Measurements from ENCODE around the gene KCNG1.

KCNG1 gene

GRCh38 chr20:51036226-51036625 is 13.3 kb upstream of the KCNG1 start:
- no peak for FAIRE-seq

DNA sequence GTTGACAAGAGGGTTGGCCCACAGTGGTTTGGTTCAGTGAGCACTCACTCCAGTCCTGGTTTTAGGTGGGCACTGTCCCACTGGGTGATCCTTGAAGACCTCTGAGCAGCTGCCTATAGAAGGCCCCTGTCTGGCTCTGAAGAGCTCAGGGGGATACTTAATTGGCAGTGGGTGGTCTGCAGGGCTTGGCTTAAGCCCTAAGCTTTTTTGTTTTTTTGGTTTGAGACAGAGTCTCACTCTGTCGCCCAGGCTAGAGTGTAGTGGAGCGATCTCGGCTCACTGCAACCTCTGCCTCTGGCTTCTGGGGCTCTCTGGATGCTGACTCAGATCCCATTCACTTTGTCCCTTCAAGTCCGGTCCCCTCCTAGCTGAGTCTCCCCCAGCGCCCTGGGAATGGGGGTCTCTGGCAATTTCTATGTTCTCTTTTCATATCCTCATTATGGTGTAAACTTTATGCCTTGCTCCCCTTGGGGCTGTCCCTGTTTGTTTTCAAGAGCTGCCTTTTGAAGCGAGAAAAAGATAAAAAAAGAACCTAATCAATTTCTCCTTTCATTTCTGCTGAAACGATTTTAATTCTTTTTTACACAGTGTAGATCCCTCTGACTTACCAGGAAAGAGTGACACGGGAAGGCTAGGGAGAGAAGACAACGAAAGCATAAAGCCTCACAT is 12.2 kb upstream of the KCNG1 start:
- no peak for FAIRE-seq

GRCh38 chr20:51034476-51034875 is 11.6 kb upstream of the KCNG1 start:
- no peak for FAIRE-seq

DNA sequence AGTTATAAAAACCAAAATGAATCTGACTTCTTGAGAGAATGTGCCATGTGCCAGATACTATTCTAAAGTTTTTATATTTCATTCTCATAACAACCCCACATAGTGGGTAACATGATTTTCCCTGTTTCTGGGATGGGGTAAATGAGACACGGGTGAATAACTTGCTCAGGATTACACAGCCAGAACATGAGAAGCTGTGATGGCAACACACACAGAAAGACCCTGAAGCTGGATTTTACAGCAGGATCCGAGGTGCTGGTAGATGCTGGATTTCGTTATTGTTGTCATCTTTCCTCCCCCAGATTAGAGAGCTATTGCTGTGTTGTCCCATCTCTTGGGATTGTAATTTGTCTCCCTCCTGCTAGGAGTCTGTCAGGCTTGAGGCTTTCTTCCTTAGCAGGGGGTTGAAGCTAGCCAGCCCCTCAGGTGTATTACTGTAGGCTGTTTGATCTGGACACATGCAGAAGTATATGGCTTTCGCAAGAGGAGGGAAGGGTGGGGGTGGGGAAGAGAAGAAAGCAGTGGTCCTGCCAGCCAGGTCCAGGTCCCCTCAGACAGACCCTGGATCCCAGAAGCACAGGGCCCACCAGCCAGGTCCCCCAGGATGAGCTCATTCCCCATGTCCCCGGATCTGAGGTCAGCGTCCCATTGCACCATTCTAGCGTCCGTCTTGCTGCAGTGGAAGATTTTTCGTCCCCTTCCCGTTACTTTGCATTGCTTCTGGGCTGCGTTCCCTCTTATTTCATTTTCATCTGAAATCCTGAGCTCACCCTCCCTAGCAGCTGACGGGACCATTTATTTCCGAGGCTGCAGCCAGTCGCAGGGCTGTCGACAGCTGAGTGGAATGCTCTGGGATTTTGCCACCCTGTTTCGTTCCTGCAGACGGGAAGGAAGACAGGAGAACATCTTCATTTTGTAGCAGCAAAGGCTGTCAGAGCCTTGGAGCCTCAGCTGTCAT is 7.3 kb upstream of the KCNG1 start:
- no peak for FAIRE-seq

- FAIRE-seq, result no peak
These were observed 6.6 kb upstream of the KCNG1 start for GRCh38 chr20:51029556-51029955.

DNA sequence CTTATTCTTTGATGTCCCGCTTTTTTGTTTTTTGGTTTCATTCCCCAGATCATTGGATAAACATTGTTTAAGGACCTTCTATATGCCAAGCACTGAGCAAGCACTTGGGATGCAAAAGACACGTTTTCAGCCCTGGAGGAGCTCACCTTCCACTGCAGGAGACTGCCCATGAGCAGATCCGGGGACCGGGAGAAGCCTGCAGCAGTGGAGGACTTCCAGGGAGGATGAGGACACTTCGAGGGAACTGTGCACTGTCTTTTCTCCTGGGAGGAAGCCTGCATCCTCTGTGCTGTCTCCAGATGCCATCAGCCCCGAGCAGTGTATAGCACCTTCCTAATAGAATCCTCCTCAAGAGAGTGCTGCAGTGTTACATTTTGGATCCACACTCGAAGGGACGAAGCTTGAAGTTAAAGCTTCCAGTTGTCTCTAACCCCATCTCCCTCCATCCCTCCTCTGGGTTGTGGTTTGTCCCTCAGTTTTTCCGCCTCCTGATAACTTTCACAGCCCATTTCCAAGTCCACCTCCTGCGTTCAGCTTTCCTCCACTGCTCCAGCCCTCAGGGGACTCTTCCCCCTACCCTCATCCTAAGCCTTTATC is 5.8 kb upstream of the KCNG1 start:
- no peak for FAIRE-seq

DNA sequence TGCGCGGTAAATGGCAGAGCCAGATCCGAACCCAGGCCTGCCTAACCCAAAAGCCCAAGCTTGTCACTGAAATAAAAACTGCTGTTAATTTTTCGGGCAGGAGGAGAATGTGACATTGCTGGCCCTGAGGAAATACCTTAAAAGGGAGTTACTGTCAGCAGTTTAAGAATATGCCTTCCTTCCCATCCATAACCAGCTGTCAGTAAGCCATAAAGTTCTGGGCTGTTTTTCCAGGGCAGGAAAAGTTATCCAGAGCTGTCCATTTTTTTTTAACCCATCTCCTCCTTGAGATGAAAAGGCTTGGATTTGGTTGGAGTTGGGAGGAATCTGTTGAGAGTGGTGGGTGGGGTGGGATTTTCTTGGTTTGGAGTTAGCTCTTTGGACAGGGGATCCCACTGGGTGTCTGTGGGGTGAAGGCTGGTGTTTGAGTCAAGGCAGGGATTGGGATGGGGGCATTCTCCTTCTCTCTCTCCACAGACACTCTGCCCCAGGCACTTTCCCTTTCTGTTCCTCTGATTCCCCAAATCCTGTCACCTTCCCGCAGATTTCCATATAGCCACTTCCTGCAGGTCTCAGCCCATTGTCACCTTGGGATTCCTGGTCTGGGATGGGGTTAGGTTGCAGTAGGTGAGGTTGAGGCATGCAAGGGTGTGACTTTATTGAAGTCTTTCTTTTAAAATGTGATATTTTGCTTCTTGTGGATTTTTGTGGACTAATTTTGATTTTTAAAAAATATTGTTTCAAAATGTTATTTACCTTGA is 4.3 kb upstream of the KCNG1 start:
- FAIRE-seq, result no peak

DNA sequence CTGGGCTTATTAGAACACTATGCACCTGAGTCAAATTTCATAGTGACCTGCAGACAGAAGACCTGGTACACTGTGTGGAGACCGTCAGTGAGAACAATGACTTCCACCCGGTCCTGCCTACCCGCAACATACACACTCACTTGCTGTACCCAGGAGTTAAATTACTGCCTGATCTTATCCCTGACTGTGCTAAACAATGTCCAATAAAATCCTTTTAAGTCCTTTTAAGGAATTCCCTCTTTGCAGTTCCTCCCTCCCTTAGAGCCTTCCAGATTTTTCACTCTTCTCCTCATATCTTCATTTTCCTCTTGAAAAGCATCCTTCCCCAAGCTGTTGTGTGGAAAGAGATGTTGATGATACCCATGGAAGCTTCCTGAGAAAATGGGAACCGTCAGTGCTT is 3.4 kb upstream of the KCNG1 start:
- FAIRE-seq, result no peak

GRCh38 chr20:51024761-51025160 is 1.9 kb upstream of the KCNG1 start:
- no peak for FAIRE-seq

DNA sequence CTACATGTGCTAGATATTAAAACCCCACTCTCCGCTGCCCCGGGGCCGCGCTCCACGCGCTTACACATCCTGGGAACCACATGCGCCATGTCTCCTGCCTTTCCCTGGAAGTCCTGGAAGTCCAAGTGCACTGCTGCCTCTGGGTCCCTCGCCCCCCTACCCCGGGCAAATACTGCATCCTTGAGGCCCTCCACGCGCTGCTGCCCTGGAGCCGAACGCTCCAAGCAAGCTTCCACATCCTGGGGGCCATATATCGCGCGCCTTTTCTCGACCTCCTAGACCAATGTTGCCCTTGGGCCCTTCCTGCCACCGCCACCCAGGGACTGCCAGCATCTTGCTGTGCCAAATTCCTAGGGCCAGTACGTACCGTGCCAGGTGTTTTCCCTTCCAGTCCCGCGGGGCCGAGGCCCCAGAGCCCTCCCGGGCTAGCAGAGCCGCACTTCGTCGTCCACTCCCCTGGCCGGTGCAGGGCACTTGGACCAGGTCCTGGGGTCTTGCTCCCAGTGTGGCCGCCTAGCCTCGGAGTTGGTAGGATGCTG is 779 bp upstream of the KCNG1 start:
- no peak for FAIRE-seq

DNA sequence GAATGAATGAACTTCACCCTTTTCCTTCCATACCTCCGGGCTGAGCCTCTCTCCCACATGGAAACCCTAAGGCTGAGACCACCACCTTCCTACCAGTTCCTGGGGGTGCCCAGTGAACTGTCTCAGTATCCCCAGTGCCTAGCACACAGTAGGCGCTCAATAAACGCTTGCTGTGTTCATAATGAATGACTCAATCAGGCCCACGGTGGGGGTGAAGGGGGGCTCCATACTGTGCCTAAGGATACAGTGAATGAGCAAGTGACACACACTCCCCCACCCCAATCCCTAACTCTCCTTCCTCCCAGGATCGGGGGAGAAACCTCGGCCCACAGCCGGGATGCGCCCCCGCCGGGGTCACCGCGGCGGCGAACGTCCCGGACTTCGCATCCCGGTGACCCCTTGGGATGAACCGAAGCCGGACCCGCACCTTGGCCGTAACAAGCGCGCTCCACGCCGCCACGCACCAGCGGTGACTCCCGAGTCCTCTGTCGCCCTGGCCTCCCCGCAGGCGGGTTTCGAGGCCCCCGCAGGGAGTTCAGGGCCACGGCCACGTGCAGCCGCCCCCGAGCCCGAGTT is 592 bp downstream of the KCNG1 start:
- no peak for FAIRE-seq

DNA sequence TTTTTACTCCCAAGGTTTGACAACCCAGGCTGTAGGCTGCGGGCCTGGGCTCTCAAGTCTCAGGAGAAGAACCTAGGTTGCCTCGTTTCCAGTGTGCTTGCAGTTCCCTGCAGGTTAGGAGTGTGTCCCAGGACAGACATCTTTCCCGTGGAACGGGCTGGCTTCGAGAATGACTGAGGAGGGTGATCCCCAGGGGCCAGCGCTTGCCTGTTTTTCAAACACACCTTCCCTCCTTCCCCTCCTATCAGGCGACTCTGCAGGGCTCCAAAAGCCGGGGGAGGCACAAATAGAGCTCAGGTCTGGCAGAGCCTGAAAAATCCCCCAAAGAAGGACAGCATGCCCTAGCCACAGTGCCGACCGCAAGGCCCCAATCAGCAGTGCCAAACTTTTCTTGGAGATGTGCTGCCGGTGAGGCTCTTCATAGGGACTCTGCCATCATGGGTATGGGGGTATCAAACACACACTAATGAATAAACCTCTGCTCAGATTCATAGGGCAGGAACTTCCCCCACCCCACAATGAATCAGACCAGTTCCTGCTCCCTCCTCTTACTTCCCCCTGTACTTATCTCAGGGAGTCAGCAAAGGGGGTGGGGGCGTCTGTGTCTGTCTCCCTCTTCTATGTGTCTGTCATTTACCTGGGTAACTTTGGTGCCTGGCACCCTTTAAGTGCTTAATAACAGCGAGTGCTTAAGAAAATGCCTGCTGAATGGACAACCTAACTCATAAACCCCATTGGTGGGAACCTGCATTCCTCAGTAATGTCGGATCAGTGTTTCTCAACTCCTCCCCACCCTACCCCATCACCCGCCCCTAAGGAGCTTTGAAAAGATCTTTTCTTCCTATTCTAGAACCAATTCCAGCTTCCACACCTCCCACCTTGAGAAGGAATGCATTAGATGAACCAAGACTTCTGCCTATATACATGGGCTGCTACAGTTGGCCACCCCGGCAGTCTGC is 1.6 kb downstream of the KCNG1 start:
- no peak for FAIRE-seq

GRCh38 chr20:51020657-51021056 is 2.2 kb downstream of the KCNG1 start:
- FAIRE-seq, result no peak

DNA sequence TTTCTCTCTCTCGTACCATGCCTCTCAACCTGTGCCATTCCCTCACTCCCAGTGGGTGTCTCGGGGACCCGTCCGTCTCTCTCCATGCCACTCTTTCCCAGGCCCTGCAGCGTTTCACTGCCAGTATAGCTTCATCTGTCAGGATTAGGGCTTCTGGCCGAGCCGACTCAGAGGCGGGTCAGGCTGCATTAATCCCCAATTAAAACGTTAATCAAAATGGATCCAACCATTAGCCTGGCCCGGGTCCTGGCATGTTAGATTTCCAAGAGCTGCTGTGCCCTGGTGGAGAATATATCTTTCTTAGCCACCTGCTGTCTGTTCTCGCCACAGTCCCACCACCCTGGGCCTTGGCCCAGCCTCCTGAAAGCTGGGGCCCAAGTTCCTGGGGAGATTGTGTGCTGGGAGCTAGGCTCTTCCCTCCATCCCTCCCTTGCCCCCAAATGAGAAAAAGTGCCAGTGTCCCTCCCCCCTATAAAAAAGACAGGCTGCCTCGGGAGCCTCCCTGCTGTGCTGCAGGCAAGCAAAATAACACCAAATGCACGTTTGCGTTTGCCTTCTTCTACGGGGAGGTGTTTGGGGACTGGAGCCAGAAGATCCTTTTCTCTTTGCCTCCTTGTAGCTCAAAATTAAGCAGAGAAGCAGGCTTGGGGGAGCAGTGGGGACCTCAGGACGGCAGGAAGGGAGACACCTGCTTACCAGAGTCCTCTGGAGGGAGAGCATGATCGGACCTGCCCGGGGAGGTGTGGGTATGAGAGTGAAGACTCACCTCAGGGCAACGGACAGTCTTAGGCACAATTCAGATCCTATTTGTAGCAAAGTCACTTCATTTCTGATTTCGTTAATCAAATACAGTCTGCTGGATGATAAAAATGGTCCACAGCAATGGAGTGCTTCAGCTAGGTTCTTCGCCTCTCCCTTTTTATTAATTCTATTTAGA is 3.0 kb downstream of the KCNG1 start:
- FAIRE-seq, result no peak

GRCh38 chr20:51017251-51017650 is 5.7 kb downstream of the KCNG1 start:
- no peak for FAIRE-seq

DNA sequence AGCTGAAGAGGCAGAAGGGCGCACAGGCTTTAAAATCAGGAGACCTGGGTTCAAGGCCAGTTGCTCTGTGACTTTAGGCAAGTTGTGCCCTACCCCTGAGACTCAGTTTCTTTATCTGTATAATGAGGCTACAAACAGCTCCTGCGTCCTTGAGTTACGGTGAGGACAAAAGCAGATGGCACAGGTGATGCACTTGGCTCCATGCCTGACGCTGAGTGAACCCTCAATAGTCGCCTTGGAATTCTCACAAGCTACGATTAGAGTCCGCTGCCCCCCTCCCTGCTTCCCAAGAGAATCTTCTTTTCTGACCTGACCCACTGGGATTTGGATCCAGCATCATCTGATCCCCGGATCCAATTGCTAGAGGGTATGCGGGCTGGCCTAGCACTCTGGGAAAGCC is 6.4 kb downstream of the KCNG1 start:
- no peak for FAIRE-seq

- no peak for FAIRE-seq
These were observed 7.8 kb downstream of the KCNG1 start for GRCh38 chr20:51014797-51015722.

DNA sequence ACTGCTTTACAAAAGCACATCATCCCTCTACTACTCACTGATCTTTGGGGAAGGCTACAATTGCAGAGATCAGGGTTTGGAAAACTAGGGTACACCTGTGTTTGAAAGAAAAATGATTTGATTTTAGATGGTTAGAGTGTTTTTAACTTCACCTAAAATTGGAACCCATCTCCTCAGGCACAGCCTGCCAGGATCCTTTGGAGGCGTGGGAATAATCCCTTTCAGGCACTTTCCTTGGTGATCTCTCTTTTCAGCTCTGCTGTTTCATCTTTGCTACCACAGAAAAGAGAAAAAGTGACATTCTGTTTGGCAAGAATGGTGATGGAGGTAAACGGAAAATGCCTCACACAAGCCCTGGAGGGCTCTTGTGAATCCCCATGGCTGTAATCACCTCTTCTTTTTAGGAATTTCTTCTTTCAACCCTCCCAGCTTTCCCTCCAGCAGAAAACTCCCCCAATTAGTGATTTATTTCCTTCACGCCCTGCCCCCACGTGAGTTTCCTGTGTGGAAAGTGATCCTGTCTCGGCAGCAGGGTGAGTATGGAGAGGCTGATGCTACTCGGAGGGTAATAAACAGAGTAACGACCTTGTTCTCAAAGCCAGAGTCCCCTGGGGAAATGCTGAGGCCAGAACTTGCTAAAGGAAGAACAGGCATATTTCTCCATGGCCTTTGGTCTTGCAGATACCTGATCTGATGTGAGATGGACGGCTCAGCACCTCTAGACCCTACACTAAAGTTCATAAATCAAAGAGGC is 9.2 kb downstream of the KCNG1 start:
- FAIRE-seq, result no peak
